ENCODE measurements around the gene KIF21B. TPM values are rescaled to one million over a fixed set of nuclear protein-coding genes. Genes with fewer than 3 reads are reported as not detected.
"Not testable (repeated sequence)": the region's sequence is repeated elsewhere in the genome, so short reads cannot be mapped to it uniquely, and the experiment has no call there.

KIF21B gene
- polyA plus RNA-seq, 1 experiment, result 0.10 TPM

DNA sequence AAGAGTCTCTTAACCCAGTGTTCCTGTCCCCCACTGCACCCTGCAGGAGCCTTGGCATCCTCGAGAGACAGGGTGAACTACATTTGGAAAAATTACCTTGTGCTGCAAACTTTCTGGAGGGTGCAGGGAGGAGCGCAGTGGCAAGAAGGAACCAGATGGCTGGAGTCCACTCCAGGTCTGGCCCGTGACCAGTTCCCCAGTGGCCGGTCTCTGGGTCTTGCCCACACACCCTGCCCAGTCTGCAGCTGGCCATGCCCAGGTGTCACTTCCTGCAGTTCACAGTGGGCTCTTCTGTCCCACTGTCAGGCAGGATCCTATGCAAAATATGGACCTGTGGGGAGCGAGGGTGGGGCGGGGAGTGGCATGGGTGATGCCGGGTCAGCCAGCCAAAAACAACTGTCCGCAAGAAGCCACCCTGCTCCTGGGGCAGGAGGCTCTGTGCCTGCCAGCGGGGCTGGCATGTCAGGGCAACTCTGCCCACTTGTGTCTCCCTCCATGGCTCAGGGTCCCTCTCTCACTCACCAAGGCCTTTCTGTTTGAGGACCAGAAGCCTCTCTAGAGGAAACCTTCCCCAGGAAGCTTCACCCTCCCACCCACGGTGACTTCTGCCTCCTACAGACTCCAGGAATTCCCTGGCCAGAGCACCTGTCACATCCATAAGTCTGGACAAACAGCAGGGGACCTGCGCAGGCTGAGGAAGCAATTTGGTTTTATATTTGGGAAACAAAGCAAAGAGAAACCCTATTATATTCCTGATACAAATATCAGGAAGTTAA lies 55.6 kb downstream of the KIF21B start:
- ChIA-PET POLR2A (no interaction called here), CTCF (interaction anchor here (0.8 kb wide), 1 partner anchor 29 kb away, joined by 3 read pairs; no protein-coding TSS in a partner anchor)
- no peak for DNase-seq (ENCODE audit: low read depth)
- Histone ChIP-seq H3K4me3 (ENCODE audit: low read depth, low read length) (no peak overlapping the region), H3K27me3 (ENCODE audit: control insufficient read depth, insufficient read depth, low read length) (peaks cover 1% of the 10 kb centered on the region; the same call in 1 of the 2 replicates), H3K36me3 (ENCODE audit: control insufficient read depth, insufficient read depth, low read length) (no peaks in the 10 kb centered on the region)
- TF ChIP-seq, protein P1, sequence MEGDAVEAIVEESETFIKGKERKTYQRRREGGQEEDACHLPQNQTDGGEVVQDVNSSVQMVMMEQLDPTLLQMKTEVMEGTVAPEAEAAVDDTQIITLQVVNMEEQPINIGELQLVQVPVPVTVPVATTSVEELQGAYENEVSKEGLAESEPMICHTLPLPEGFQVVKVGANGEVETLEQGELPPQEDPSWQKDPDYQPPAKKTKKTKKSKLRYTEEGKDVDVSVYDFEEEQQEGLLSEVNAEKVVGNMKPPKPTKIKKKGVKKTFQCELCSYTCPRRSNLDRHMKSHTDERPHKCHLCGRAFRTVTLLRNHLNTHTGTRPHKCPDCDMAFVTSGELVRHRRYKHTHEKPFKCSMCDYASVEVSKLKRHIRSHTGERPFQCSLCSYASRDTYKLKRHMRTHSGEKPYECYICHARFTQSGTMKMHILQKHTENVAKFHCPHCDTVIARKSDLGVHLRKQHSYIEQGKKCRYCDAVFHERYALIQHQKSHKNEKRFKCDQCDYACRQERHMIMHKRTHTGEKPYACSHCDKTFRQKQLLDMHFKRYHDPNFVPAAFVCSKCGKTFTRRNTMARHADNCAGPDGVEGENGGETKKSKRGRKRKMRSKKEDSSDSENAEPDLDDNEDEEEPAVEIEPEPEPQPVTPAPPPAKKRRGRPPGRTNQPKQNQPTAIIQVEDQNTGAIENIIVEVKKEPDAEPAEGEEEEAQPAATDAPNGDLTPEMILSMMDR (IDR thresholded peaks at IDR 0.05; ENCODE audit: insufficient read depth, low read depth, low read length), result no peak

DNA sequence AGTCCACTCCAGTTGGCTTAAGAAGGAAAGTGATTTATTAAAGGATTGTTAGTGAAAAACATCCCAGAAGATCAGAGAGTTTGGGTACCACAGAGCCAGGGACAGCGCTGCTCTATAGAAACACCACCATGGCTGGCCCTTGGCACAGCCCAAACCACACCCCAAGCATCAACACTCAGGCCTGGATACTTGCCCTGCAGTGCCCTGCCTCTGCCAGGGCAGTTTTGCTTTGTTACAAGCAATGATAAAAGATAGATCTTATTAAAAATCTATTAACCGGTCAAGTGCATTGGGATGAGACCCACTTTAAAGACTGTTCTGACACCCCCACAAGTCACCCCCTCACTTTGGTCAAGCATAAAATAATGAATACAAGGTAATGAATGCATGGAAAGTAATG lies 56.6 kb downstream of the KIF21B start:
- POLR2A ChIA-PET, result interaction anchor here (0.5 kb wide), 1 partner anchor 297 kb away, joined by 4 read pairs; the partner anchor contains the start of gene DDX59
- DNase-seq (ENCODE audit: low read depth), result no peak
- CTCF ChIA-PET, result no interaction called here
- TF ChIP-seq, protein P1 (IDR thresholded peaks at IDR 0.05; ENCODE audit: insufficient read depth, low read depth, low read length), result no peak
- H3K36me3 ChIP-seq (ENCODE audit: control insufficient read depth, insufficient read depth, low read length), result no peaks in the 10 kb centered on the region
- H3K27me3 ChIP-seq (ENCODE audit: control insufficient read depth, insufficient read depth, low read length), result peaks cover 1% of the 10 kb centered on the region; the same call in 1 of the 2 replicates
- no peak overlapping the region for H3K4me3 ChIP-seq (ENCODE audit: low read depth, low read length)

DNA sequence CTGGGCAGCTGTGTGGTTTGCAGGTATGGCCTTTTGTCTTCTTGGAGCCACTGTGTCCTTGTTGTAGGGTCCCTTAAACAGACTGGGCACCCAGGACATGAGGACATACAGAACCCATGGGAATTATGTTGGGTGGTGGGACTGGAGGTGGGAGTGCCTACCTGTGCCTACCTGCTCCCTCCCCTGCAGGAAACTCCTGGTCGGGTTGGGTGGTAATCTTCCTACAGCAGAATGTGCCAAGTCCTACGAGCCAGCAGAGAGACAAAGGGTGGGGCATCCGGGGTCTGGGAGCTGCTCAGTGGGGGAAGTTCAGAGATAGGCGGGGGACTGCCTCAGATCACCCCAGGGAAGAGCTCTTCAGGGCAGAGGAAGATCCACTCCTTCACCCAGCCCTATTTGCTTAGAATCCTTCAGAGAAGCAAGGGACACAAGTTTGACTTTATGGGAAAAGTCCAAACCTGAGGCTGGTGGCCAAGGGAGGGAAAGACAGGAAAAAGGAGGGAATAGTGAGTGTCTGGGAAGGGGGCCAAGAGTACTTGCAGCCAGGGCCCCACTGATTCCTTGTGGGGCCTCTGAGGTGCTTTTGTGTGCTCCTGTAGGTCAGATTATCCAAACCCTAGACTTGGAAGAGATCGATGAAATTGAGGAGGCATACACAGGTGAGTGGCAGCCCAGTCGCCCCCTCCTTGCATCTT lies 58.3 kb downstream of the KIF21B start:
- TF ChIP-seq, protein P1 (IDR thresholded peaks at IDR 0.05; ENCODE audit: insufficient read depth, low read depth, low read length), result no peak
- ChIA-PET POLR2A (no interaction called here), CTCF (no interaction called here)
- Histone ChIP-seq H3K36me3 (ENCODE audit: control insufficient read depth, insufficient read depth, low read length) (no peaks in the 10 kb centered on the region), H3K27me3 (ENCODE audit: control insufficient read depth, insufficient read depth, low read length) (peaks cover 1% of the 10 kb centered on the region; the same call in 1 of the 2 replicates), H3K4me3 (ENCODE audit: low read depth, low read length) (no peak overlapping the region)
- DNase-seq (ENCODE audit: low read depth), result no peak

DNA sequence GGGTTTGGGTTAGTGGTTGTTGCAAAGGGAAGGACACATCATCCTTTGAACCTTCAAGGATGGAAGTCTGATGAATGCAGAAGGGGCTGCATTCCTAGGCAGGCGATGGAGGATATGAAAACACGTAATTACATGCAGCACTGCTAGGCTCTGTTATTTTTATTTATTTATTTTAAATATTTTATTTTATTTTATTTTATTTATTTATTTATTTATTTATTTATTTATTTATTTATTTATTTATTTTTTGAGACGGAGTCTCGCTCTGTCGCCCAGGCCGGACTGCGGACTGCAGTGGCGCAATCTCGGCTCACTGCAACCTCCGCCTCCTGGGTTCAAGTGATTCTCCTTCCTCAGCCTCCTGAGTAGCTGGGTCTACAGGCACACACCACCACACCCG lies 59.6 kb downstream of the KIF21B start:
- DNase-seq (ENCODE audit: low read depth); POLR2A ChIA-PET; H3K27me3 ChIP-seq (ENCODE audit: control insufficient read depth, insufficient read depth, low read length); H3K4me3 ChIP-seq (ENCODE audit: low read depth, low read length); H3K36me3 ChIP-seq (ENCODE audit: control insufficient read depth, insufficient read depth, low read length): not testable (repeated sequence)
- CTCF ChIA-PET, result interaction anchor here (6.0 kb wide), 1 partner anchor 8 kb away, joined by 25 read pairs; no protein-coding TSS in a partner anchor

DNA sequence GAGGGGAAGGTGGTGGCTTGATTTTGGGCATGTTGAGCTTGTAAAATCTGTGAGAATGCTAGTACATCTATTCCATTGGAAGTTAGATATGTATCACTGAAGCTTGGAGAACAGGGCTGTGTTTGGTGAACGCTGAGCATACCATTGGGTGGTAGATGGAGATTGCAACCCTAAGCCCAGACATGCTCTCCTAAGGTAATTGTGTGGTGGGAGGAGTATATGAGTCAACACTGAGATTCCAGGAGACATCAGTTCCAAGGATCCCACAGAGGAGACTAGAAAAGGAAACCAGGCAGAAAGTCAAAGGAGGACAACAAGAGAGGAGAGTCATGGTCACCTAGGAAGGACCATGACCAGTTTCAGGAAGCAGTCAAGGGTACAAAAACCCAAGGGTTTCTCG lies 60.4 kb downstream of the KIF21B start:
- ChIA-PET CTCF (interaction anchor here (6.0 kb wide), 1 partner anchor 9 kb away, joined by 25 read pairs; no protein-coding TSS in a partner anchor), POLR2A (no interaction called here)
- Histone ChIP-seq H3K36me3 (ENCODE audit: control insufficient read depth, insufficient read depth, low read length) (no peaks in the 10 kb centered on the region), H3K27me3 (ENCODE audit: control insufficient read depth, insufficient read depth, low read length) (peaks cover 1% of the 10 kb centered on the region; the same call in 1 of the 2 replicates), H3K4me3 (ENCODE audit: low read depth, low read length) (no peak overlapping the region)
- no peak for DNase-seq (ENCODE audit: low read depth)
- TF ChIP-seq, protein P1 (IDR thresholded peaks at IDR 0.05; ENCODE audit: insufficient read depth, low read depth, low read length), result no peak

Data from BJ (cell line).